WERI-Rb-1 (cell line): Measurements from ENCODE around the gene P4HTM.
"Not testable (repeated sequence)": the region's sequence is repeated elsewhere in the genome, so short reads cannot be mapped to it uniquely, and the experiment has no call there.

Source experiments
- DNase-seq: peaks from one replicate; pipeline ENCODE4 v3.0.0-alpha.2; 2020
- H3K27ac ChIP-seq: fragments of 250-450 bp; sonication (Bioruptor Pico); 2 replicates; pipeline ENCODE4 v1.5.1; 2020; ENCODE audit warnings: mild to moderate bottlenecking, moderate library complexity
- H3K27me3 ChIP-seq: fragments of 250-450 bp; sonication (Bioruptor Pico); 2 replicates; pipeline ENCODE4 v1.5.1; 2021; ENCODE audit warnings: mild to moderate bottlenecking, low read depth, moderate library complexity; ENCODE audit not compliant: insufficient read depth, severe bottlenecking
- H3K36me3 ChIP-seq: fragments of 250-450 bp; sonication (Bioruptor Pico); 2 replicates; pipeline ENCODE4 v1.5.1; 2020; ENCODE audit warnings: mild to moderate bottlenecking, moderate library complexity
- H3K4me3 ChIP-seq: 2 replicates; pipeline ENCODE4 v1.5.1; 2011; ENCODE audit warnings: low read depth, mild to moderate bottlenecking, control low read depth, low read length
- H3K9me3 ChIP-seq: fragments of 250-450 bp; sonication (Bioruptor Pico); 2 replicates; pipeline ENCODE4 v1.5.1; 2021; ENCODE audit warnings: mild to moderate bottlenecking, moderate library complexity; ENCODE audit not compliant: severe bottlenecking
- CTCF ChIP-seq: IDR thresholded peaks from 2 replicates; pipeline ENCODE4 v1.5.1; 2011; ENCODE audit warnings: low read depth, mild to moderate bottlenecking, control low read depth, inconsistent platforms, low read length

P4HTM gene

GRCh38 chr3:49007771-49008528, 17.9 kb downstream of the P4HTM start:
- H3K27ac ChIP-seq, result peak overlapping the region; percentile 97
- H3K36me3 ChIP-seq, result peaks cover 39% of the 10 kb centered on the region
- H3K4me3 ChIP-seq, result peak overlapping the region; percentile 74
- no peaks in the 10 kb centered on the region for H3K9me3 ChIP-seq
- TF ChIP-seq CTCF, result no peak
- peak; percentile 92 for DNase-seq
- H3K27me3 ChIP-seq, result no peaks in the 10 kb centered on the region

- peaks cover 46% of the 10 kb centered on the region for H3K36me3 ChIP-seq
- not testable (repeated sequence) for H3K4me3 ChIP-seq, H3K9me3 ChIP-seq, DNase-seq, H3K27me3 ChIP-seq
- peak overlapping the region; percentile 97; the same call in 1 of the 2 replicates for H3K27ac ChIP-seq
These were observed 18.6 kb downstream of the P4HTM start for GRCh38 chr3:49008627-49009026.

- no peak for DNase-seq
- Histone ChIP-seq H3K27me3 (no peaks in the 10 kb centered on the region), H3K36me3 (peaks cover 53% of the 10 kb centered on the region), H3K27ac (no peak overlapping the region), H3K9me3 (no peaks in the 10 kb centered on the region), H3K4me3 (no peak overlapping the region)
- TF ChIP-seq CTCF, result no peak
These were observed 19.4 kb downstream of the P4HTM start for GRCh38 chr3:49009396-49009795.

- no peak overlapping the region for H3K4me3 ChIP-seq
- H3K27ac ChIP-seq, result no peak overlapping the region
- TF ChIP-seq CTCF, result no peak
- H3K36me3 ChIP-seq, result peaks cover 71% of the 10 kb centered on the region
- DNase-seq, result no peak
- no peaks in the 10 kb centered on the region for H3K9me3 ChIP-seq
- no peaks in the 10 kb centered on the region for H3K27me3 ChIP-seq
These were observed 22.5 kb downstream of the P4HTM start for GRCh38 chr3:49012441-49013017.

GRCh38 chr3:49013113-49013737, 23.2 kb downstream of the P4HTM start:
- Histone ChIP-seq H3K4me3 (no peak overlapping the region), H3K27ac (no peak overlapping the region), H3K36me3 (peaks cover 69% of the 10 kb centered on the region), H3K9me3 (no peaks in the 10 kb centered on the region), H3K27me3 (no peaks in the 10 kb centered on the region)
- TF ChIP-seq CTCF, result no peak
- DNase-seq, result no peak
